ENCODE data around the gene FAT4.
A peak's percentile ranks its signal among the peaks of the same experiment; 100 is the strongest.

The FAT4 gene

DNA sequence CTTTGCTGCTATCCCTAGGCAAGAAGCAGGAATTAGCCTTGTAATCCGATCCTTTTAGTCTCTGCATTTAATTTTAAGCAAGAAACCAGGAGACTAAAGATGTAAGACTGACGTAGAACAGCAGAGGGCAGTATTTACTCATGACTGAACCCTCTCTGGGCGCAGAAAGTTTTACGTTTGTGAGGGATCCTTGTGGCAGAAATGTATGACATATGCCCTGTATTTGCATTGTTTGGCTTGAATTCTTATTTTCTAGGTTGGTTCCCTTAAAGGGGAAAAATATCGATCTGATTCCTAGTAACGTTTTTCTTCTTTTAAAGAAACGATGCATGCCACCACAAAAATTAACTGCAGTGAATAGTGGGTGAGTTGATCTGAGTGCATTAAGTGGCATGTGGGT lies 1.3 kb upstream of the FAT4 start:
- no peaks in the 10 kb centered on the region for H3K27me3 ChIP-seq (ENCODE audit: low read depth, low read length)

DNA sequence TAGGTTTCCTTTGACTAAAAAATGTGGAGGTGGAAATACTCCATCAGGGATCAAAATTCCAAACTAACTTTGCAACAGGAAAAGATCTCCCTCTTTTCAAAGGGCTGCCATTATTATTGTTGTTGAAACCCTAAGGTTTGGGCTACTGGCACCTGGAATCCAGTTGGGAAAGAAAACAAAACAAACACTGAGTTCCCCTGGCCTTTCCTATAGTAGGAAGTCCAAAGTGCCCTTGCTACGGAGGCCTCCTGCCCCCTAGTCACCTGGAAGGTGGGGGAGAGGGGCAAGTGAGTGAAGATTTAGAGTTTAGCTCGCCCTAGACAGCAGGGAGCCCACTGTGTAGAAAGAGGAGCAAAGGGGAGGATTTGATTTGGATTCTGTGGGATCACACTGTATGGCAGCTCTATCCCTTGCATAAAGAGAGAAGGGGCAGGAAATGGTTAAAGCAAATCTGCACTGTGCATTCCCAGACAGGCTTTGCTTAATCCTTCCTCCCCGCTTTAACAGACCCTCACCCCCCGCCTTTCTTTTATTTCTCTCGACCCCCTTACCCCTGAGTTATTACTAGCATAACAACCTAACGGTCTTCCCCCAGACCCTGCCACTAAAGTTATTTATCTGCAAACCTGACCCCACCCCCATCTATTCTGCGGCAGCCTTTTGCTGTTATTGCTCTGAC lies 627 bp upstream of the FAT4 start:
- Histone ChIP-seq H3K27ac (ENCODE audit: low read length) (no peak overlapping the region), H3K27me3 (ENCODE audit: low read depth, low read length) (no peaks in the 10 kb centered on the region), H3K9ac (ENCODE audit: low read length) (no peak overlapping the region), H3K36me3 (replicated peaks; ENCODE audit: low read depth, low read length) (no peaks in the 10 kb centered on the region), H4K20me1 (ENCODE audit: insufficient read depth, low read length) (no peaks in the 10 kb centered on the region), H2AFZ (ENCODE audit: low read depth, low read length) (0 out of 2 replicates have a peak overlapping the region, but pooled peaks have one; percentile 39), H3K79me2 (ENCODE audit: low read length) (no peaks in the 10 kb centered on the region), H3K4me3 (ENCODE audit: low read length) (no peak overlapping the region), H3K9me3 (ENCODE audit: insufficient read depth, low read length) (no peaks in the 10 kb centered on the region), H3K4me1 (ENCODE audit: low read length) (no peaks in the 10 kb centered on the region), H3K4me2 (ENCODE audit: low read length) (no peak overlapping the region)
- TF ChIP-seq, protein P1, sequence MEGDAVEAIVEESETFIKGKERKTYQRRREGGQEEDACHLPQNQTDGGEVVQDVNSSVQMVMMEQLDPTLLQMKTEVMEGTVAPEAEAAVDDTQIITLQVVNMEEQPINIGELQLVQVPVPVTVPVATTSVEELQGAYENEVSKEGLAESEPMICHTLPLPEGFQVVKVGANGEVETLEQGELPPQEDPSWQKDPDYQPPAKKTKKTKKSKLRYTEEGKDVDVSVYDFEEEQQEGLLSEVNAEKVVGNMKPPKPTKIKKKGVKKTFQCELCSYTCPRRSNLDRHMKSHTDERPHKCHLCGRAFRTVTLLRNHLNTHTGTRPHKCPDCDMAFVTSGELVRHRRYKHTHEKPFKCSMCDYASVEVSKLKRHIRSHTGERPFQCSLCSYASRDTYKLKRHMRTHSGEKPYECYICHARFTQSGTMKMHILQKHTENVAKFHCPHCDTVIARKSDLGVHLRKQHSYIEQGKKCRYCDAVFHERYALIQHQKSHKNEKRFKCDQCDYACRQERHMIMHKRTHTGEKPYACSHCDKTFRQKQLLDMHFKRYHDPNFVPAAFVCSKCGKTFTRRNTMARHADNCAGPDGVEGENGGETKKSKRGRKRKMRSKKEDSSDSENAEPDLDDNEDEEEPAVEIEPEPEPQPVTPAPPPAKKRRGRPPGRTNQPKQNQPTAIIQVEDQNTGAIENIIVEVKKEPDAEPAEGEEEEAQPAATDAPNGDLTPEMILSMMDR (IDR thresholded peaks at IDR 0.05; ENCODE audit: low read depth, low read length) = no peak
- no peak for TF ChIP-seq EZH2phosphoT487 (IDR thresholded peaks at IDR 0.05; ENCODE audit: low read depth)

More for the DNA sequence above, 1.3 kb upstream of the FAT4 start:
- no peak overlapping the region for H2AFZ ChIP-seq (ENCODE audit: low read depth, low read length)
- H3K9me3 ChIP-seq (ENCODE audit: insufficient read depth, low read length) = no peaks in the 10 kb centered on the region
- H3K36me3 ChIP-seq (replicated peaks; ENCODE audit: low read depth, low read length) = no peaks in the 10 kb centered on the region
- peak overlapping the region; percentile 32 for H3K4me3 ChIP-seq (ENCODE audit: low read length)
- H4K20me1 ChIP-seq (ENCODE audit: insufficient read depth, low read length) = no peaks in the 10 kb centered on the region
- peak overlapping the region; percentile 60 for H3K4me2 ChIP-seq (ENCODE audit: low read length)
- no peak overlapping the region for H3K27ac ChIP-seq (ENCODE audit: low read length)
- no peak overlapping the region for H3K9ac ChIP-seq (ENCODE audit: low read length)
- TF ChIP-seq, protein P1 (IDR thresholded peaks at IDR 0.05; ENCODE audit: low read depth, low read length) = peak; percentile 90
- no peak for TF ChIP-seq EZH2phosphoT487 (IDR thresholded peaks at IDR 0.05; ENCODE audit: low read depth)
- no peaks in the 10 kb centered on the region for H3K79me2 ChIP-seq (ENCODE audit: low read length)
- no peaks in the 10 kb centered on the region for H3K4me1 ChIP-seq (ENCODE audit: low read length)

DNA sequence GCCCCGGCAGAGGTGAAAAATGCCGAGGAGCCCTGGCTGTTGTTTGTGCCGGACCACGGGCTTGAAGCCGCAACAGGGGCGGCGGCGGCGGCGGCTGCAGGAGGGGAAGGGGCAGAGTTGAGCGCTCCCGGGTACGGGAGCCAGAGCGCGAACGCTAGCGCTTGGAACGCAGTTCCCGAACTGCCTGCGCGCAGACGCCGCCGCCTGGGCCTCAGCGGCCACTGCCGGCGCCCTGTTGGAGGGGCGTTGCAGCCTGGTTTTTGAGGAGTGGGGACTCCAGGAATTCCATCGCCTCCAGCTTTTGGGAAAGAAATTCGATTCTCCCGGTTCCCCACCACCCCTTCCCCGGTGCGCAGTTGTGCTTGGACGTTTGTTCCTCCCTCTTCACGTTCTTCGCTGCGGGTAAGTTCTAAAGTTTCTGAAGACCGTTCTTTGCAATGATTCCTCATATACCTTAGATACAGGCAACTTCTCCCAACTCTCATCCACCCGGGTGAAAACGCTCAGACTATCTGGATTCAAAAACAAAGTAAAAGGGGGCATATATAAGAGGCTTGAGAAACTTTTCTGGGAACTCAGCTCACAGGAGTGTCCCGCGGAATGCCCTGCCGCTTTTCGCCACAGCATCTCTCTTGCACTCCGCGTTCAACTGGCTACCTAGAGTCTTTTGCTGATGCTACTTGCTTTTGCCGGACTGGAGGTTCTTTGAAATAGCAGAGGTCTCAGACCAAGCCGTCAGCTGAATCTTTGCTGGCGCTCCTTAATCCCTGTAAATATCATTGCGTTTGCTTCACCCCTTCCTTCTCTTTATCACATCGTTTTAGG lies 1.0 kb downstream of the FAT4 start:
- Histone ChIP-seq H3K27me3 (ENCODE audit: low read depth, low read length) (no peaks in the 10 kb centered on the region), H3K4me3 (ENCODE audit: low read length) (no peak overlapping the region), H3K9me3 (ENCODE audit: insufficient read depth, low read length) (no peaks in the 10 kb centered on the region), H3K4me1 (ENCODE audit: low read length) (no peaks in the 10 kb centered on the region), H4K20me1 (ENCODE audit: insufficient read depth, low read length) (no peaks in the 10 kb centered on the region), H3K9ac (ENCODE audit: low read length) (no peak overlapping the region), H3K36me3 (replicated peaks; ENCODE audit: low read depth, low read length) (no peaks in the 10 kb centered on the region), H3K27ac (ENCODE audit: low read length) (no peak overlapping the region), H3K79me2 (ENCODE audit: low read length) (no peaks in the 10 kb centered on the region), H2AFZ (ENCODE audit: low read depth, low read length) (no peak overlapping the region), H3K4me2 (ENCODE audit: low read length) (no peak overlapping the region)
- TF ChIP-seq EZH2phosphoT487 (IDR thresholded peaks at IDR 0.05; ENCODE audit: low read depth) = no peak
- TF ChIP-seq, protein P1 (IDR thresholded peaks at IDR 0.05; ENCODE audit: low read depth, low read length) = no peak

DNA sequence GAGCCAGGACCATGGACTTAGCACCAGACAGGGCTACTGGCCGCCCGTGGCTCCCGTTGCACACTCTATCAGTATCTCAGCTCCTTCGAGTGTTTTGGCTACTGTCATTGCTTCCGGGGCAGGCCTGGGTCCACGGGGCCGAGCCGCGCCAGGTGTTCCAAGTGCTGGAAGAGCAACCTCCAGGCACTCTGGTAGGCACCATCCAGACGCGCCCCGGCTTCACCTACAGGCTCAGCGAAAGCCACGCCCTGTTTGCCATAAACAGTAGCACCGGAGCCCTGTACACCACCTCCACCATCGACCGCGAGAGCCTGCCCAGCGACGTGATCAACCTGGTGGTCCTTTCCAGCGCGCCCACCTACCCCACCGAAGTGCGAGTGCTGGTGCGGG lies 1.6 kb downstream of the FAT4 start:
- H3K9ac ChIP-seq (ENCODE audit: low read length) = no peak overlapping the region
- no peaks in the 10 kb centered on the region for H3K36me3 ChIP-seq (replicated peaks; ENCODE audit: low read depth, low read length)
- H3K4me1 ChIP-seq (ENCODE audit: low read length) = no peaks in the 10 kb centered on the region
- H3K9me3 ChIP-seq (ENCODE audit: insufficient read depth, low read length) = no peaks in the 10 kb centered on the region
- H3K79me2 ChIP-seq (ENCODE audit: low read length) = no peaks in the 10 kb centered on the region
- no peak overlapping the region for H3K4me2 ChIP-seq (ENCODE audit: low read length)
- H3K4me3 ChIP-seq (ENCODE audit: low read length) = no peak overlapping the region
- H4K20me1 ChIP-seq (ENCODE audit: insufficient read depth, low read length) = no peaks in the 10 kb centered on the region
- TF ChIP-seq, protein P1 (IDR thresholded peaks at IDR 0.05; ENCODE audit: low read depth, low read length) = no peak
- TF ChIP-seq EZH2phosphoT487 (IDR thresholded peaks at IDR 0.05; ENCODE audit: low read depth) = no peak
- H2AFZ ChIP-seq (ENCODE audit: low read depth, low read length) = no peak overlapping the region
- no peak overlapping the region for H3K27ac ChIP-seq (ENCODE audit: low read length)
- H3K27me3 ChIP-seq (ENCODE audit: low read depth, low read length) = no peaks in the 10 kb centered on the region
